ENCODE data around the gene AKAP13.
A peak's percentile ranks its signal among the peaks of the same experiment; 100 is the strongest.
"Not testable (repeated sequence)": the region's sequence is repeated elsewhere in the genome, so short reads cannot be mapped to it uniquely, and the experiment has no call there.

The AKAP13 gene, protein sequence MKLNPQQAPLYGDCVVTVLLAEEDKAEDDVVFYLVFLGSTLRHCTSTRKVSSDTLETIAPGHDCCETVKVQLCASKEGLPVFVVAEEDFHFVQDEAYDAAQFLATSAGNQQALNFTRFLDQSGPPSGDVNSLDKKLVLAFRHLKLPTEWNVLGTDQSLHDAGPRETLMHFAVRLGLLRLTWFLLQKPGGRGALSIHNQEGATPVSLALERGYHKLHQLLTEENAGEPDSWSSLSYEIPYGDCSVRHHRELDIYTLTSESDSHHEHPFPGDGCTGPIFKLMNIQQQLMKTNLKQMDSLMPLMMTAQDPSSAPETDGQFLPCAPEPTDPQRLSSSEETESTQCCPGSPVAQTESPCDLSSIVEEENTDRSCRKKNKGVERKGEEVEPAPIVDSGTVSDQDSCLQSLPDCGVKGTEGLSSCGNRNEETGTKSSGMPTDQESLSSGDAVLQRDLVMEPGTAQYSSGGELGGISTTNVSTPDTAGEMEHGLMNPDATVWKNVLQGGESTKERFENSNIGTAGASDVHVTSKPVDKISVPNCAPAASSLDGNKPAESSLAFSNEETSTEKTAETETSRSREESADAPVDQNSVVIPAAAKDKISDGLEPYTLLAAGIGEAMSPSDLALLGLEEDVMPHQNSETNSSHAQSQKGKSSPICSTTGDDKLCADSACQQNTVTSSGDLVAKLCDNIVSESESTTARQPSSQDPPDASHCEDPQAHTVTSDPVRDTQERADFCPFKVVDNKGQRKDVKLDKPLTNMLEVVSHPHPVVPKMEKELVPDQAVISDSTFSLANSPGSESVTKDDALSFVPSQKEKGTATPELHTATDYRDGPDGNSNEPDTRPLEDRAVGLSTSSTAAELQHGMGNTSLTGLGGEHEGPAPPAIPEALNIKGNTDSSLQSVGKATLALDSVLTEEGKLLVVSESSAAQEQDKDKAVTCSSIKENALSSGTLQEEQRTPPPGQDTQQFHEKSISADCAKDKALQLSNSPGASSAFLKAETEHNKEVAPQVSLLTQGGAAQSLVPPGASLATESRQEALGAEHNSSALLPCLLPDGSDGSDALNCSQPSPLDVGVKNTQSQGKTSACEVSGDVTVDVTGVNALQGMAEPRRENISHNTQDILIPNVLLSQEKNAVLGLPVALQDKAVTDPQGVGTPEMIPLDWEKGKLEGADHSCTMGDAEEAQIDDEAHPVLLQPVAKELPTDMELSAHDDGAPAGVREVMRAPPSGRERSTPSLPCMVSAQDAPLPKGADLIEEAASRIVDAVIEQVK (N-terminal part only)

DNA sequence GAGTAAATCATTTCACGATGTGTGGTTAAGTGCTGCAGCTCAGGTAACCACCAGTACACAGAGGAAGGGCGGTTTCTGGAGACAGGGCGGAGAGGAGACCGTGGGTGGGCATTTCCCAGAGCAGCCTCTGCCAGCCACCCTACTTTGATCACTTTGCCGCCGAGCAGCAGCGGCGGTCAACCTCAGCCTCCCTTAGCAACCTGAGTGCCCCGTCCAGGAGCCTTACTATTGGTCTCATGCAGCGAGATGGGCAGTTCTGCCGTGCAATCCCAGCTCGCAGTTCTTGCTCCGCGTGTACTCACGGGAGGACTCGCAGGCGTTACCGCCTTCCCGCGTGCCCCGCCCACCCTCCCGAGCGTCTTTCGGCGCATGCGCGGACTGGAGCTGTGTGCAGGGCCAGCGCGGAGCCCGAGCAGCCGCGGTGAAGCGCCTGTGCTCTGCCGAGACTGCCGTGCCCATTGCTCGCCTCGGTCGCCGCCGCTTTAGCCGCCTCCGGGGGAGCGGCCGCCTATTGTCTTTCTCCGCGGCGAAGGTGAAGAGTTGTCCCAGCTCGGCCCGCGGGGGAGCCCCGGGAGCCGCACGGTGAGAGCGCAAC, at the start of gene AKAP13:
Gene AKAP13 (plus strand): TSS at position 387 of the 595 bp plus-strand sequence. CDS start 105,118 bp downstream, outside the sequence.
- DNase-seq (ENCODE audit: low spot score), result peak; percentile 99

DNA sequence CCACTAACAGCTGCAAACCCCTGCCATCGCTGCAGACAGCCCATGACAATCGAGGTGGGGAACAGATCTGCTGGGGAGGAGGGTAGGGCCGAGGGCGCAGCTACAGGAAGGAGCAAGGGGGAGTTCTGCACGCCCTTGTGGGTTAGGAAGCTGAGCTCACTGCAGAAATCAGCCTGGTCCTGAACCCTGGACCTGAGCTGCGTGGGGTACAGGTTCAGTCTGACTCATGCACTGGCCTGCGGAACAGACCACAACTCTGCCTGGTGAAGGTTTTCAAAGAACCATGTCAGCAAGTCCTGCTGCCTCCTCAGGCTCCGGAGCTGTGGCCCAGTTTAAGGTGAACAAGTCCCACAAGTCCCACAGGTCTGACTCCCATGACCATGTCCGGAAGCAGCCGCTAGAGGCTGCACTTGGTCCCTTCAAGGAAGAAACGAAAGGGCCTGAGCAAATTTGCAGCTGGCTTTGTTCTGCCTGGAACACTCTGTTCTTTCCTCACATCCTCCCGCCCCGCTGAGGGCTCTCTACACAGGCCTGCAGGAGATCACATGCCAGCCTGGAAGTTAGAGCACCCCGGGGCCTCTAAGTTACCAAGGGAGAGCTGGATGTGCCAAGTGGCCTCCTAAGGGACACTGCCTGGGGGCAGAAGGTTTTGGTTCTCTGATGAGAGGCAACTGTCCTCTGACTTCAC, 49.4 kb upstream of the AKAP13 start:
- peak; percentile 87 for DNase-seq (ENCODE audit: low spot score)

DNA sequence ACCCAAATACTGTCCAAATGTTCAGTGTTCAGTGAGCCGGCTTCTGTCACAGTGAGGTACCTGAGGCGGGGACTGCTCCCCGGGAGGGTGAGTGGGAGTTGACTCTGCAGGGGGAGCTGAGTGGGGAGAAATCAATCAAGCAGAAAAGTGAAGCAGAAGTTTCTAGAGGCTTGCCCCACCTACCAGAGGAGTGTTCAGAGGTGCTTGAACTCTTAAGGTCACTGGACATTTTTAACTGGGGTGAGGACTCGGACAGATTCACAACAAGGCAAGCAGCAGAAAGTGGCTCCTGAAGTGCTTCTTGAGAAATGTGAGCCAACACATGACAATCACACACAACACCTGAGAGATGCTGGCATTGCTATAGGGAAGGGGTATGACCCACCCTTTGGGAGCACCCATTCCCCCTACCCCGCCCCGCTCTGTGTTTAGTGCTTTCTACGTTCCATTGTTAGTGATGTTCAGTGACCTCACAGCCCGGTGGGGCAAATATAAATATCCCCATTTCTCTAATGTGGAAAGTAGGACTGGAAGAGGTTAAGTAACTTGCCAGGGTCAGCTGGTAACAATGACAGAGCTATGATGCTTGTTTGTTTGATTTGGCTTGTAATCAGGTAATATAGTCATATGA, 48.6 kb upstream of the AKAP13 start:
- DNase-seq (ENCODE audit: low spot score), result no peak

DNA sequence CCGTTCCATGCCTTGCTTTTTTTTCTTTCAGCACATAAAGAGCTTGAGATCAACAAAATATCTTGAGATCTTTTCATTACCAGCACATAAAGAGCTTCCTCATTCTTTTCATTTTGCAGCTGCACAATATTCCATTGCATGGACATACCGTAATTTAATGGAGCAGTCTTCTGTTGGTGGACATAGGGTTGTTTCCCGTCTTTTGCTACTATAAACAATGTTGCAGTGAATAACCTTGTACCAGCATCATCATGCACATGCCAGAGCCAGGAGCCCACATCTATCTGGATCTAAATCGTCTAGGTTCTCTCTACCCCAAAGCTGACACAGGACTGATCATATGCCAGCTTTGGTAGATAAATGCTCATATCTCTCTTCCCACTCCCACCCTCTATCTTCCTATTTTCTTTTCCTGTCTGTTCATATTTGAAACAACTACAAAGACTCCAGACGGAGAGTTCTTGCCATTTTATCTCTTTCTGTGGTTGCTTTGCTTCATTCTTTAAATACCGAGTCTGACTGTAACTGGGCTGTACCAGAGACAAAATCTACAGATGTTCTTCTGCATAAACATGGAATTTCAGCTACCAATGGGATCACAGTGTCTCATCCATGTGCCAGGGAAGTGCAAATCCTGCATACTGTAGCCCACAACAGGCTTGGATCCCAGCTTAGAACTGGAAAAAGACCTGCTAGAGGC, 47.1 kb upstream of the AKAP13 start:
- no peak for DNase-seq (ENCODE audit: low spot score)

DNA sequence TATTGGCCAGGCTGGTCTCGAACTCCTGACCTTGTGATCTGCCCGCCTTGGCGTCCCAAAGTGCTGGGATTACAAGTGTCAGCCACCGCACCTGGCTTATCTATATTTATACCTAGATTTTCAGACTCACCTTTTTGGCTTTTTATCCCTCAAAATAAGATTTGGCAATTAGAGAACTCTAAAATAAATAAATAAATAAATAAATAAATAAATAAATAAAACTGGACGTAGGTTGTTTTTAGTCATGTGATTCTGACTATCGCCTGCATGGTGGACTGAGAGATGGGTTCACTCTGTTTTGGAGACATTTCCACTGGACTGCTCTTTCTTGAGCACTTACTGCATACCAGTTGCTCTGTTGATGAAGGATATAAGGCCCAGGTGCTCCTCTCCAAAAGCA, 46.2 kb upstream of the AKAP13 start:
- DNase-seq (ENCODE audit: low spot score), result no peak

DNA sequence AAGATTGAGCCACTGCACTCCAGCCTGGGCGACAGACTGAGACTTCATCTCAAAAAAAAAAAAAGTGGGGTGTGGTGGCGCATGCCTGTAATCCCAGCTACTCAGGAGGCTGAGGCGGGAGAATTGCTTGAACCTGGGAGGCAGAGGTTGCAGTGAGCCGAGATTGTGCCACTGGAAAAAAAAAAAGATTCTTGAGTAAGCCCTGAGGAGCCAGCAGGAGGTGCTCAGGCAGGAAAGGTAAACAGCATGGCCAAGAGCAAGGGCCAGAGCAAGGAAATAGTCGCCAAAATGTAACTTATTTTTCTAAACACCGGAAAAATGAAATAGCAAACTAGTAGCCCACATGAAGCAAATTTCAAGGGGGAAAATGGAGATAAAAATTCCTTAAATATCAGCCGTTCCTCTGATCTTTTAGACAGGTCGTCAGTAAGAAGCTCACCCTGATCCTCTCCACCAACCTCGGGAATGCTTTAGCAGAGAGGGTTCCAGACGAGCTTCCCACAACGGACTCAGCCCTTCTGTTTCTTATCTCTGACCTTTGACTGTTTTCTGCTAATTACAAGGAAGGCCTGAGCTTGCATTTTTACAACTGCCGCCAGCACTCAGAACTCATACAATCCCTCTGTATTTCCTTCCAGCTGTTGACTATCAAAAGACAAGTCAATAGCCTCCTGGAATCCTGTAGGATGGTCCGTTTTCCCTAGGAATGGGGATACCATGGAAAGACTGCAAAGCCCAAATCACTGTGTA, 45.0 kb upstream of the AKAP13 start:
- no peak for DNase-seq (ENCODE audit: low spot score)

DNA sequence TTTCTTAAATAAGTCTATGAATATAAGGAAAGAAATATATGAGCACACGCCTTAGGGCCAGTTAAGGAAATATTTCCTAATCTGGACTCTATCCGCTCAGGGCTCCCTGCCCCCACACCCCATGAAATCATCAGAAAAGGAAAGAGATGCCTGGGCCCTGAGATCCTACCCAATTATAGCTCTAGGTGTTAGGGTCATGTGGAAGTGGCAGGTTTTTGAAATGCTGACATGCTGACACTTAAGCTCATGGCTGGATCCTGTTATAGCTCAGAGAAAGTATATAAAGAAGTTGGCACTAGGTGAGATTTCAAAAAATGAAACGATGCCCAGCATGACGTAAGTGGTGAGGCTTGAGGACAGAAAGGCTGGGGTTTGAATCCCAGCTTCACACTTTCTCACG, 43.5 kb upstream of the AKAP13 start:
- no peak for DNase-seq (ENCODE audit: low spot score)

DNA sequence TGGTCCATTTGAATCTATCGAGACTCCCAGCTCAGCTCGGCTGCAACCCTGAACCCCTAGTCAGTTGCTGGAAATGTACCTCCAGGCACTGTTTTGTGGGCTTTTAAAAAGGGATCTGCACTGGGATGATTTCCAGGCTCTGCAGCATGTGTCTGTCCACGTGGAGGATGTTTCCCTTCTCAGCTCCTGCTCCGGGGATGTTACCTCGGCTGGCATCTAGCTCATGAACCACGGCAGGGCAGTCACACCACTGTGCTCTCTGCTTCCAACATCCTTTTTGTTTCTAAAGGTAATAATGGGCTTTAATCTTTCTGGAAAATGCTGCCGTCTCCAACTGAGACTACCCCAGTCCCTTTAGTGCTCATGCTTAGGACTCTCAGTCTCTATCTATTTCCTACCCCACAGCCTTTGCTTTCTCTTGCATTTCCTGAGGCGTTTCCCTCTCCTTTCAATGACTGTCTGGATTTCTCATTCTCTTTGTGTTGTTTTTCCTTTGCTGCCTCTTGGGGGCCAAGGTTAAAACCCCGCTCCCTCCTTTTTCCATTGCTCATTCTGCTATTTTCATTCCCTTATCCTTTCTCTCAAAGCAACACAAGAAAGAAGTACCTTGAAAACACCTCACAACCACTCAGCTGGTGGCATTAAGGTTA, 42.9 kb upstream of the AKAP13 start:
- DNase-seq (ENCODE audit: low spot score), result no peak

DNA sequence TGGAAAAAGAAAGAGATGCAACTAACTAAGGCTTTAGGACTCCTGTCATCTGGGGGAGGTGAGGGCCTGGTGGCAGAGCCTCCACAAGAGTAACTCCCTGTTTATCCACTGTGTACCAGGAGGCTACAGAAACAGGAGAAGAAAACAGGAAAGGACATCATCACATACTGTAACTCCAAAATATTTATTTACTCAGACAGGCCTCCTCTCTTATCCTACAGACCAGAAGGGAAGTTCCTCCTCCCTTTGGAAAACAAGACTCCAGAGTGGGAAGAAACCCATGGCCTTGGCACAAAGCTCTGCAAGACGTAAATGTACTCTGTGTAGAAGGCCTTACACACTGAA, 40.1 kb upstream of the AKAP13 start:
- no peak for DNase-seq (ENCODE audit: low spot score)

DNA sequence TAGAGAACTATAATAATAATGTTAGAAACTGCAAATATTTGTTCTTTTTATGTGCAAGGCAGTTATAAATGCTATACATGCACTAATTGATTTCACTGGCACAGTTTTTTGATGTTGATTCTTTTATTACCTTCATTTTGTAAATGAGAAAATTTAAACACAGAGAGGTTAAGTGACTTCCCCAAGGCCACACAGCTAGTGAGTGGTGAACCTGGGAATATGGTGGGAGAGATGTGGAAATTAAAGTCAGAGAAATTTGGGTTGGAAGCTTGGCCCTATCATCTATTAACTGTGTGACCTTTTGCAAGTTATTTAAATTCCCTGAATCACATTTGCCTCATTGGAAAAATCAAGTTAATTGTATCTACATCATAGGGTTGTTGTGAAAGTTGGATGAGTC, 39.6 kb upstream of the AKAP13 start:
- DNase-seq (ENCODE audit: low spot score), result no peak

DNA sequence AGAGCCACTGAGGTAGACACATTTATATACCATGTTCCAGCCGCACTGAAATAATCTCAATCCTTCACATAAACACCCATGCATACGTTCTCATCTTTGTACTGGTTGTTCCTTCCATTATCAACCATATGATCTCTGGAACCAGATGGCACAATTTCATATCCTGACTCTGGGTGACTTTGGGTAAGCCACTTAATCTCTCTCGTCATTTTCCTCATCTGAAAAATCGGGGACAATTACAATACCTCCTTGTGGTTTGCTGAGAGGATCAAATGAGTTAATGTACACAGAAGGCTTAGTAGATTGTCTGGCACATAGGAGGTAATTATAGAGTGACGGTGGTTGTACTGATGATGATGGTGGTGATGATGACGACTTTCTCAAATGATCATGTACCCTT, 38.2 kb upstream of the AKAP13 start:
- not testable (repeated sequence) for DNase-seq (ENCODE audit: low spot score)

DNA sequence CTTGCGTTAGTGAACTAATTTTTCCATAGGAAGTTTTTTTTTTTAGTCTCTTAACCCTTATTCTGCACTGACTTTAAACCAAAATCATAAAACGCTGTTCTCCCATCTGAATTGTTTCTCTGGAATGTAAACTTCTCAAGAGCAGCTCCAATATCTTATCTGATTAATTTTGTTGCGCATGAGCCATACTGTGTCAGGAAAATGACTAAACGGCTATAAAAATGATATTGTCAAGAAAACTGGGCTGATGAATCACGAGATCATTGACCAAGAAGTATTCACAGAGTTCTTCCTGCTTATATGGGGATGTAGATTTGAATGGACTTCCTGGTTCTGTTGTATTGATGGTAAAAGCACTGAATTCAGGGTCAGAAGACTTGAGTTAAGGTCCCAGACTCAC, 37.0 kb upstream of the AKAP13 start:
- peak; percentile 95 for DNase-seq (ENCODE audit: low spot score)

DNA sequence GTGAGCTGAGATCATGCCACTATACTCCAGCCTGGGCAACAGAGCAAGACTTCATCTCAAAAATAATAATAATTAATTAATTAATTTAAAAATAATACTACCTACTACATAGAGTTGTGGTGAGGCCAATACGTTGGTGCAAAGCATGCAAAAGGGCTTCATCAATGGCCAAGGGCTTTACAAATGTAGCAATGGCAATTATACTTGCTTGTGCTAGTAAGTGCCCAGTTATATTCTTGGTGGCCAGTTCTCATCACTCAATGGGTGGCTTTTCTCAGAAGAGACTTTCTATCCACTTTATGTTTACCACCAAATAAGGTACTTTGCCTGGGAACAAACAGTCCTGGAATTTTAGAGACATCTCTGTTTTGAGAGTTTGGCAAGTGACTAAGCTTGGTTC, 36.2 kb upstream of the AKAP13 start:
- not testable (repeated sequence) for DNase-seq (ENCODE audit: low spot score)

DNA sequence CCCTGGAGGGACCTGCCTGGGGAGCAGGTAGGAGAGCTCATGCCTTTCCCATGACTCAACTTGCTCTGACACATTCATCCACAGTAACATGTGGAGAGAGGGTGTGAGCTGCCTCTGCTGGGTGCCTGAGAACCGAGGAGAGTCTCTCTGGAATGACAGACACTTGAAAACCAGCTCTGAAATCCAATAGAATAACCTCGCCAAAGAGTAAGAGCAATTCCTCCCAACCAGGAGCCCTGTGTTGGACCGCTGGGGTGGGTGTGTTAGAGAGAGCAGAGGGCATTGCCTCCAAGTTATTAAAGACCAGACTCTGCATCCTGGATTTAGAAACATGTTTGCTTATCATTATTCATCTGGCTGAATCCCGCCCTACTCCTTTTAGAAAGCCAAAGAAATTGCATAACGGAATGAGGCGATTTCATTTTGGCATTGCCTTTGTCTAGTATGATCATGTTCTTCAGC, 35.7 kb upstream of the AKAP13 start:
- DNase-seq (ENCODE audit: low spot score), result not testable (repeated sequence)

DNA sequence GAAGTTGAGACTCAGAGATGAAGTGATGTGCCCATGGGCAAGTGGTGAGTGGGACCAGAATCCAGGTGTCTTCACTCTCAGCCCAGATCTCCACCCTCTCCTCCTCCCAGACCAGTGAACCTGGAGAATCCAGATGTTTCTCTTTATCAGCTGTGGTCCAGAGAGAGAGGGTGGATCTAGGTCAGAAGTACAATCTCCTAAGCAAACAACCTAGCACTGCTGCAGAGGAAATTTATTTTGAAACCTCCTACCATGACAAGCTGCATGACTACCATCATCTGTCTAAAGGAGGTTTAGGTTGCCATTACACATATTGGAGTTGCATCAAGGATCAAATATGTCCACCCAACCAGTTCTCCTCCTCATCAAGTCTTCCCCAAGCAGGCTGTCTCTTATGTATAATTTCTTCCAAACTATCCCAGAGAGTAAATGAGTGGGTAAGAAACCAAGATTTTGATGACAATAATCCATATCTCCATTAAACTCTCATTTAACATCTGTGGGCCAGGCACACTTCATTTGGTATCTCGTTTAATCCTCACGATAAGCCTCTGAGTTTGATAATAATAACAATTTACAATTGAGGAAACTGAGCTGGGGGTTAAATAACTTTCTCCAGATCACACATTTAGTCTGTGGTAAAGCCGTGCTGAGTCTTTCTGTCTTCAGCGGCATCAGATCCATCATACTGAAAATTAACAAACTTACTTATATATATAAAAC, 35.0 kb upstream of the AKAP13 start:
- DNase-seq (ENCODE audit: low spot score), result not testable (repeated sequence)

DNA sequence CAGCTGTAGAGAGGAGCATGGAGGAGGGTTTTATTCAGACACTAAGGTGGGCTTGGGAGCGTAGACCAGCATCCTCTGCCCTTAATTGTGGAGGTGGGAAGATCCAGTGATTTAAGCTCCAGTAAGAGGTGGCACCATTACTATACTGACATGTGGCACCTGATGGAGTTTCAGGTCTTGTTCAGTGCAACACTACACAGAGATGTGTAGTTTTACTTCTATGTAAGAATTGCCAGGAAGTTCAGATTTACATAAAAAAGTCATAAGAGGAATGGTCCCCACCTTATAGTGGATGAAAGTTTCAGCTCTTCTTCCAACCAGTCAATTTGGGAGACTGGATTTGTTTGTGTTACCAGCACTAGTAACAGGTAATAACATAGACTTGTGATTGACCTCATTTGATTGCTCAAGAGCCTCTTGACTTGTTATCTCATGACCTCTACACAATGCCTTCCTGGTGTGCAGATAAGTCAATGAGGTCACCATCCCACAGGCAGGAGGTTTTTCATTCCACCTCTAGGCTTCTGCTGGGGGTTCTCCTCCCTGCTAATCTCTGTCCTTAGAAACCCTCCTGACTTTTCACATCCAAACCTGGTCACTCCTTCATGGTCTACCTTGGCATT, 33.8 kb upstream of the AKAP13 start:
- not testable (repeated sequence) for DNase-seq (ENCODE audit: low spot score)

DNA sequence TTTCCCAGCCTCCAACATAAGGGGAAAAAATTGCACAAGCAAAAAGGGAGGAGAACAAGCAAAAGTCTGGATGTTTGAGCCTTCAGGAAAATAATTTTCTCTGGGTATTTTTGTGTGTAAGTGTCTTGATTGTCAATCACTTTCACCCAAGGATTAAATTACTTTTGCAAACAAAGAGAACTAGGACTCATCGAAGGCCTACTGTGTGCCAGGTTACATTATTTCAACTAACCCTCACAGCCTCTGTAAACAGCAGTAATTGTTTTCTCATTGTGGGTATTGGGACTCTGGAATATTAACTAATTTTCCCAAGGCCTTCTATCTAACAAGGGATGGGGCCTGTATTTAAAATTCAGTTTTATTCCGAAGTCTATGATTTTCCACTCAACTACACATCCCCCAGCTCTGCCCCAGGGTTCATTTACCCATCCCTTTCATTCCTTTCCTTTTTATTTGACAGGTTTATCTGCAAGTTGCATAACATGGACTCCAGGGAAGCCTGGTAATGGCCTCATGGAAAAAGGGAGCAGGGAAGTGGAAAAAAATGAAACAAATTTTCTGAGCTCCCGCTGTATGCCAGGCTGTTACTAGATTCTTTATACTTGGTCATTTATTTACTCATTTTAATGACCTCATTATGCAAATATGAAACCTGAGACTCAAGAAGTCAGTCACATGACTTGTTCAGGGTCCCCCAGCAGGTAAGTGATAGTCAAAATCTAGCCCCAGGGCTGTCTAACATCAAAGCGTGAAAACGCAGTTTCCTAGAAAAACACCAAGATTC, 32.9 kb upstream of the AKAP13 start:
- not testable (repeated sequence) for DNase-seq (ENCODE audit: low spot score)
